GM23338 (cell line): ENCODE measurements around the gene BTNL8. TPM values are rescaled to one million over a fixed set of nuclear protein-coding genes. Genes with fewer than 3 reads are reported as not detected.

Experiments used
- ATAC-seq: fragments of 200-7000 bp; cut with Tn5 transposase; 3 replicates; pipeline ENCODE4 v1.9.1; 2020
- DNase-seq: peaks from one replicate; pipeline ENCODE4 v3.0.0-alpha.2; 2015; ENCODE audit warnings: low spot score
- H2AFZ ChIP-seq: fragments of 200-600 bp; sonication (generic); 2 replicates; pipeline ENCODE4 v1.8.0; 2016; ENCODE audit warnings: antibody characterized with exemption, mild to moderate bottlenecking, moderate library complexity
- H3F3A ChIP-seq: fragments of 200-600 bp; sonication (generic); replicated peaks from 2 replicates; pipeline ENCODE4 v1.8.0; 2017; ENCODE audit warnings: antibody characterized with exemption, mixed run types, low read depth
- H3K27ac ChIP-seq: fragments of 200-600 bp; sonication (generic); 2 replicates; pipeline ENCODE4 v1.6.1; 2016; ENCODE audit warnings: low read depth
- H3K27me3 ChIP-seq: fragments of 200-600 bp; sonication (generic); 2 replicates; pipeline ENCODE4 v1.8.0; 2016; ENCODE audit warnings: mild to moderate bottlenecking, mixed run types, moderate library complexity; ENCODE audit not compliant: insufficient read depth
- H3K36me3 ChIP-seq: fragments of 200-600 bp; sonication (generic); 2 replicates; pipeline ENCODE4 v1.8.0; 2016; ENCODE audit warnings: mild to moderate bottlenecking; ENCODE audit not compliant: insufficient read depth
- H3K4me1 ChIP-seq: fragments of 200-600 bp; sonication (generic); 2 replicates; pipeline ENCODE4 v1.8.0; 2016; ENCODE audit warnings: mild to moderate bottlenecking, moderate library complexity; ENCODE audit not compliant: insufficient read depth
- H3K4me2 ChIP-seq: fragments of 200-600 bp; sonication (generic); 2 replicates; pipeline ENCODE4 v1.7.1; 2017; ENCODE audit warnings: mixed run types
- H3K4me3 ChIP-seq: fragments of 200-600 bp; sonication (generic); 2 replicates; pipeline ENCODE4 v1.6.1; 2016; ENCODE audit warnings: mixed run types
- H3K79me2 ChIP-seq: fragments of 200-600 bp; sonication (generic); replicated peaks from 2 replicates; pipeline ENCODE4 v1.8.0; 2017; ENCODE audit warnings: mild to moderate bottlenecking; ENCODE audit not compliant: insufficient read depth
- H3K9me2 ChIP-seq: fragments of 200-600 bp; sonication (generic); 2 replicates; pipeline ENCODE4 v1.8.0; 2017; ENCODE audit not compliant: insufficient read depth
- H4K20me1 ChIP-seq: fragments of 200-600 bp; sonication (generic); replicated peaks from 2 replicates; pipeline ENCODE4 v1.8.0; 2017; ENCODE audit warnings: mild to moderate bottlenecking; ENCODE audit not compliant: insufficient read depth
- H3K27ac Mint-ChIP-seq: 2 replicates; pipeline ENCODE4 v1.8.0; 2020; ENCODE audit warnings: inconsistent platforms, mild to moderate bottlenecking, moderate library complexity, mixed read lengths
- H3K27me3 Mint-ChIP-seq: 3 replicates; pipeline ENCODE4 v1.8.0; 2022; ENCODE audit warnings: low read depth, mild to moderate bottlenecking, moderate library complexity, mixed read lengths, inconsistent platforms; ENCODE audit not compliant: insufficient read depth, poor library complexity
- H3K36me3 Mint-ChIP-seq: 3 replicates; pipeline ENCODE4 v1.8.0; 2021; ENCODE audit warnings: low read depth, mild to moderate bottlenecking, inconsistent platforms, moderate library complexity, mixed read lengths
- H3K4me1 Mint-ChIP-seq: 3 replicates; pipeline ENCODE4 v1.8.0; 2020; ENCODE audit warnings: mild to moderate bottlenecking, inconsistent platforms, mixed read lengths
- H3K4me3 Mint-ChIP-seq: 3 replicates; pipeline ENCODE4 v1.8.0; 2021; ENCODE audit warnings: moderate library complexity, mild to moderate bottlenecking, inconsistent platforms, mixed read lengths
- H3K9me3 Mint-ChIP-seq: 3 replicates; pipeline ENCODE4 v1.8.0; 2020; ENCODE audit warnings: moderate library complexity, mild to moderate bottlenecking, inconsistent platforms, mixed read lengths
- CREB1 ChIP-seq: fragments of 250-450 bp; sonication (Bioruptor Pico); IDR thresholded peaks from 2 replicates; pipeline ENCODE4 v1.5.0; 2020; ENCODE audit warnings: low read depth, mild to moderate bottlenecking, moderate library complexity
- EZH2phosphoT487 ChIP-seq: fragments of 200-600 bp; sonication (generic); IDR thresholded peaks from one replicate; pipeline ENCODE4 v1.8.1; 2018; ENCODE audit warnings: antibody characterized with exemption; ENCODE audit not compliant: unreplicated experiment
- JUNB ChIP-seq: IDR thresholded peaks from one replicate; pipeline ENCODE4 v1.6.1; 2016; ENCODE audit warnings: antibody characterized with exemption; ENCODE audit not compliant: unreplicated experiment
- STAT1 ChIP-seq: IDR thresholded peaks from one replicate; pipeline ENCODE4 v1.6.1; 2016; ENCODE audit warnings: antibody characterized with exemption; ENCODE audit not compliant: unreplicated experiment
- ZNF114 ChIP-seq: fragments of 250-450 bp; sonication (Bioruptor Pico); IDR thresholded peaks from 2 replicates; pipeline ENCODE4 v1.5.0; 2020; ENCODE audit warnings: mild to moderate bottlenecking, moderate library complexity
- ZNF462 ChIP-seq: fragments of 250-450 bp; sonication (Bioruptor Pico); IDR thresholded peaks from 2 replicates; pipeline ENCODE4 v1.5.0; 2020; ENCODE audit warnings: mild to moderate bottlenecking, moderate library complexity
- polyA plus RNA-seq: library from polyadenylated mRNA; unstranded; fragments of >200 nt; fragmentation: Nextera tagmentation; extraction: Ambion mirVana; gene quantifications from 2 replicates; pipeline ENCODE4 v1.2.1, GENCODE V29; 2016
- total RNA-seq: library from RNA; depleted of rRNA; stranded (reverse); fragments of >200 nt; shearing (Covaris generic); gene quantifications from 2 replicates; pipeline ENCODE4 v1.2.3, GENCODE V29; 2014

Gene BTNL8
- total and polyA plus RNA-seq, 2 experiments from 2014 or later: 0.23 TPM; not detected in 1

GRCh38 chr5:180915924-180916323 is 17.0 kb downstream of the BTNL8 start (continued):
- TF ChIP-seq ZNF462 (CRISPR knock-in tag) (no peak), EZH2phosphoT487 (no peak), STAT1 (no peak)

GRCh38 chr5:180918380-180918779 is 19.4 kb downstream of the BTNL8 start:
- H3K4me1 ChIP-seq: no peaks in the 10 kb centered on the region
- H3K36me3 ChIP-seq: no peaks in the 10 kb centered on the region
- no peak overlapping the region for H2AFZ ChIP-seq
- H3F3A ChIP-seq: no peaks in the 10 kb centered on the region
- no peak for DNase-seq
- no peak for ATAC-seq
- no peaks in the 10 kb centered on the region for H3K27me3 ChIP-seq
- peaks cover 9% of the 10 kb centered on the region; the same call in 2 of the 3 replicates for H3K9me3 Mint-ChIP-seq
- H3K4me3 ChIP-seq: no peak overlapping the region
- H3K27ac ChIP-seq: no peak overlapping the region
- H3K27me3 Mint-ChIP-seq: peaks cover 4% of the 10 kb centered on the region
- peaks cover 8% of the 10 kb centered on the region for H3K9me2 ChIP-seq
- H3K4me1 Mint-ChIP-seq: peaks cover 10% of the 10 kb centered on the region
- H3K36me3 Mint-ChIP-seq: peaks cover 7% of the 10 kb centered on the region; the same call in 2 of the 3 replicates
- H4K20me1 ChIP-seq: no peaks in the 10 kb centered on the region
- H3K27ac Mint-ChIP-seq: no peak overlapping the region
- H3K79me2 ChIP-seq: no peaks in the 10 kb centered on the region
- H3K4me2 ChIP-seq: no peak overlapping the region
- H3K4me3 Mint-ChIP-seq: no peak overlapping the region
- TF ChIP-seq ZNF114: no peak
- TF ChIP-seq ZNF462 (CRISPR knock-in tag): no peak
- TF ChIP-seq CREB1: no peak
- no peak for TF ChIP-seq JUNB
- no peak for TF ChIP-seq STAT1
